DMS53 treated with DMSO at 0.1 percent for 48 hours (cell line): ENCODE results near the gene INPP4A.

ENCODE experiments used
- DNase-seq: peaks from one replicate; lab custom pipeline; 2025; ENCODE audit not compliant: unreplicated experiment; lab: John Stamatoyannopoulos, UW

Gene INPP4A

GRCh38 chr2:98608962-98609604 lies 164.4 kb downstream of the INPP4A start:
- DNase-seq: no peak

- no peak for DNase-seq
Observed at GRCh38 chr2:98614024-98614739, 169.5 kb downstream of the INPP4A start.

- DNase-seq: no peak
Observed at GRCh38 chr2:98615481-98615880, 170.8 kb downstream of the INPP4A start.

- DNase-seq: no peak
Observed at GRCh38 chr2:98617149-98617548, 172.5 kb downstream of the INPP4A start.

GRCh38 chr2:98623657-98624056 lies 179.0 kb downstream of the INPP4A start:
- no peak for DNase-seq

GRCh38 chr2:98632351-98632750 lies 187.7 kb downstream of the INPP4A start:
- DNase-seq: no peak

GRCh38 chr2:98634406-98635092 lies 189.9 kb downstream of the INPP4A start:
- no peak for DNase-seq

GRCh38 chr2:98637401-98638147 lies 192.9 kb downstream of the INPP4A start:
- DNase-seq: no peak

- DNase-seq: no peak
Observed at GRCh38 chr2:98643496-98644100, 198.9 kb downstream of the INPP4A start.
